Kidney epithelial cell (primary cell): ENCODE data around the gene LAMC1. TPM values are rescaled to one million over a fixed set of nuclear protein-coding genes. Genes with fewer than 3 reads are reported as not detected.

Source experiments
- DNase-seq: peaks from one replicate; pipeline ENCODE4 v3.0.0-alpha.2; 2010; ENCODE audit warnings: low read depth
- H3K27me3 ChIP-seq: 2 replicates; pipeline ENCODE4 v1.6.0; 2011; ENCODE audit warnings: low read length; ENCODE audit not compliant: control insufficient read depth, insufficient read depth
- H3K36me3 ChIP-seq: 2 replicates; pipeline ENCODE4 v1.5.1; 2011; ENCODE audit warnings: low read length; ENCODE audit not compliant: control insufficient read depth, insufficient read depth
- H3K4me3 ChIP-seq: 2 replicates; pipeline ENCODE4 v1.5.1; 2011; ENCODE audit warnings: low read depth, mild to moderate bottlenecking, control low read depth, low read length
- total RNA-seq: library from RNA; depleted of rRNA; stranded (reverse); fragments of >200 nt; gene quantifications from 2 replicates; pipeline ENCODE4 v1.2.3, GENCODE V29; 2015
- TF ChIP-seq, protein P1 (sequence below): IDR thresholded peaks from 2 replicates; pipeline ENCODE4 v1.5.1; 2011; ENCODE audit warnings: mild to moderate bottlenecking, moderate library complexity, low read length, control low read depth, inconsistent platforms; ENCODE audit not compliant: insufficient read depth, poor library complexity, severe bottlenecking

LAMC1 gene
- total RNA-seq, 1 donor from 2014 or later: 172 TPM

DNA sequence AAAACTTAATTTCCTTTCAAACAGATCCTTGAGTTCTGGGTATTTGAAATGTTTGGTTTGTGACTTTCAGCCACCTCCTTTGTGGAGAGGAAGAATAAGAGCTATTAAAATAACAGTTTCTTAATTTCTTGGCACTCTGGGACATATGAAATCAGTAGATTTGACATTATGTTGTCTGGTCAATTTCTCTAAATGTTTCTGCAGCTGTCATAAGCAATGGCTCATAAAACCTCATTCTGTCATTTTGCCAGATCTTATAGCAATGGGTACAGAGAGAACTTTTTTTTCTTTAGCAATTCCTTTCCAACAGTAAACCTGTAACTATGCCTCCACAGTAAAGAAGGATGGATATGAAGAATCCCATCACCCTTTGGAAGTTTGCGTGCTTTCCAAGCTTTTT, 52.6 kb downstream of the LAMC1 start:
- Histone ChIP-seq H3K4me3 (no peak overlapping the region), H3K27me3 (no peaks in the 10 kb centered on the region), H3K36me3 (no peaks in the 10 kb centered on the region)
- TF ChIP-seq, protein P1, sequence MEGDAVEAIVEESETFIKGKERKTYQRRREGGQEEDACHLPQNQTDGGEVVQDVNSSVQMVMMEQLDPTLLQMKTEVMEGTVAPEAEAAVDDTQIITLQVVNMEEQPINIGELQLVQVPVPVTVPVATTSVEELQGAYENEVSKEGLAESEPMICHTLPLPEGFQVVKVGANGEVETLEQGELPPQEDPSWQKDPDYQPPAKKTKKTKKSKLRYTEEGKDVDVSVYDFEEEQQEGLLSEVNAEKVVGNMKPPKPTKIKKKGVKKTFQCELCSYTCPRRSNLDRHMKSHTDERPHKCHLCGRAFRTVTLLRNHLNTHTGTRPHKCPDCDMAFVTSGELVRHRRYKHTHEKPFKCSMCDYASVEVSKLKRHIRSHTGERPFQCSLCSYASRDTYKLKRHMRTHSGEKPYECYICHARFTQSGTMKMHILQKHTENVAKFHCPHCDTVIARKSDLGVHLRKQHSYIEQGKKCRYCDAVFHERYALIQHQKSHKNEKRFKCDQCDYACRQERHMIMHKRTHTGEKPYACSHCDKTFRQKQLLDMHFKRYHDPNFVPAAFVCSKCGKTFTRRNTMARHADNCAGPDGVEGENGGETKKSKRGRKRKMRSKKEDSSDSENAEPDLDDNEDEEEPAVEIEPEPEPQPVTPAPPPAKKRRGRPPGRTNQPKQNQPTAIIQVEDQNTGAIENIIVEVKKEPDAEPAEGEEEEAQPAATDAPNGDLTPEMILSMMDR: no peak
- DNase-seq: no peak

DNA sequence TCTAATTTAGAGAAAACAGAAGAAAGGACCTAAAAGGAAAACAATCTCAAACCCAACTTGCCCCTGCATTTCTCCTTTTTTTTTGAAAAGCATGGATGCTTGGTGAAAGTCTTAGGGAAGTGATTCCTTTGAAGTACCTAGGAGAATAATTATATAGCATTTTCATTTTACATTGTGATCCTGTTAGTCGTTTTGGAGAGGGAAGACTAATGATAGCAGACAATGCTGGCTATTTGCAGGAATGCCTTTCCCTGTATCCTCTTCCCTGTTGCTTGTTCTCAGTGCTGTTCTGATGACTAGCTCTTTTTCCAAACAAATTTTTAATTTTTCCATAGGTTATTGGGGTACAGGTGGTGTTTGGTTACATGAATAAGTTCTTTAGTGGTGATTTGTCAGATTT, 53.9 kb downstream of the LAMC1 start:
- TF ChIP-seq, protein P1: no peak
- H3K36me3 ChIP-seq: no peaks in the 10 kb centered on the region
- H3K27me3 ChIP-seq: no peaks in the 10 kb centered on the region
- no peak for DNase-seq
- H3K4me3 ChIP-seq: no peak overlapping the region

DNA sequence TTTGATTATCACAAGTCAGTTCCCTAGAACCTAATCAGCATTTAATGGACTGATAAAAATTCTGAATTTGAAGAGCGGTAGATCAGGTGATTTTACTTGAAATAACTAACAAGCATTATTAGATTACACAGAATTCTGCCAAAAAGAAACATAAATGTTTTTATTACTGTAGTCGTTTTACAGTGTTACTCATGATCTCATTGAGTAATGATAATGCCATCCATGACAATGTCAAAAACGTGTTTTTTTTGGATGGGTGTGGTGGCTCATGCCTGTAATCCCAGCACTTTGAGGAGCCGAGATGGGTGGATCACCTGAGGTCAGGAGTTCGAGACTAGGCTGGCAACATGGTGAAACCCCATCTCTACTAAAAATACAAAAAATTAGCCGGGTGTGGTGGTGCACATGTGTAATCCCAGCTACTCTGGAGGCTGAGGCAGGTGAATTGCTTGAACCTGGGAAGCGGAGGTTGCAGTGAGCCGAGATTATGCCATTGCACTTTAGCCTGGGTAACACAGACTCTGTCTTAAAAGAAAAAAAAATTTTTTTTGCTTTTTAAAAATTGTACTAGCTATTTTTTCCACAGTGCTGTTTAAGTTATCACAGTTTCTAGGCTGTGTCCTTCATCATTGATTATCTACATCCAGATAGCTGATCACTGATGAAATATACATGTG, 56.6 kb downstream of the LAMC1 start:
- Histone ChIP-seq H3K36me3 (no peaks in the 10 kb centered on the region), H3K4me3 (no peak overlapping the region), H3K27me3 (no peaks in the 10 kb centered on the region)
- TF ChIP-seq, protein P1: no peak
- DNase-seq: no peak

DNA sequence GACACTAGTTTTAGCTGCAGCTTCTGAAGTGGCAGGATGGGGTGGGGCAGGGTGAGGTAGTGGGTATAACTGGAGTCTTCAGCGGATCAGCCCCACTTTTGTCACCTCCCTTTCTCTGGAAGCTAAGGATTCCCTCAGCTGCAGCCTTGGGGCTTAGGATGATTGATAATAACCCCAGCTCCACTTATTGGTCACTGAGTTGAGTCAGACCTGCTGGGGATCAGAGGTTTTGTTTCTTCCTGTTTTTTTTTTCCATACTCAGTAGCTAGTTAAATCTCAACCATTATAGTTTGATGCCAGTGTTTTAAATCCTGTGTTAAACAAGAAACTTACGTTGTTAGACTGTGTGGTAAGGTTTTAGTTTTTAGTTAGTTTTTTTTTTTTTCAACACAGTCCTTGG, 57.2 kb downstream of the LAMC1 start:
- Histone ChIP-seq H3K36me3 (no peaks in the 10 kb centered on the region), H3K4me3 (no peak overlapping the region), H3K27me3 (no peaks in the 10 kb centered on the region)
- no peak for DNase-seq
- TF ChIP-seq, protein P1: no peak

DNA sequence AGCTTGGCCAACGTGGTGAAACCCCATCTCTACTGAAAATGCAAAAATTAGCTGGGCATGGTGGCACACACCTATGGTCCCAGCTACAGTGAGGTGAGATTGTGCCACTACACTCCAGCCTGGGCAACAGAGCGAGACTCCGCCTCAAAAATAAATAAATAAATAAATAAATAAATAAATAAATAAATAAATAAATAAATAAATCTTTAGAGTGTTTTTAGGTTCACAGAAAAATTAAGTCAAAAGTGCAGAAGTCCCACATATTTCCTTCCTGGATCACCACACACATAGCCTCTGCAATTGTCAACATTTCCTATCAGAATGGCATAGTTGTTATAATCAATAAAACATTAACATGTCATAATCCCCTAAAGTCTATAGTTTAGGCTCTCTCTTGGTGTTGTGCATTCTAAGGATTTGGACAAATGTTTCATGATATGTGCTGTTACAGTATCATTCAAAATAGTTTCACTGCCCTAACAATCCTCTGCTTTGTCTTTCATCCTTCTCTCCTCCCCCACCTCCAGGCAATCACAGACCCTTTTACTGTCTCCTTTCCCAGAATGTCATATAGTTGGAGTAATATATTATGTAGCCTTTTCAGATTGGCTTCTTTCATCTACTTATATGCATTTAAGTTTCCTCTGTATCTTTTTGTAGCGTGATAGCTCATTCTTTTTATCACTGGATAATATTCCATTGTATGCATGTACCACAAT, 58.3 kb downstream of the LAMC1 start:
- Histone ChIP-seq H3K36me3 (no peaks in the 10 kb centered on the region), H3K4me3 (no peak overlapping the region), H3K27me3 (no peaks in the 10 kb centered on the region)
- TF ChIP-seq, protein P1: no peak
- DNase-seq: no peak

DNA sequence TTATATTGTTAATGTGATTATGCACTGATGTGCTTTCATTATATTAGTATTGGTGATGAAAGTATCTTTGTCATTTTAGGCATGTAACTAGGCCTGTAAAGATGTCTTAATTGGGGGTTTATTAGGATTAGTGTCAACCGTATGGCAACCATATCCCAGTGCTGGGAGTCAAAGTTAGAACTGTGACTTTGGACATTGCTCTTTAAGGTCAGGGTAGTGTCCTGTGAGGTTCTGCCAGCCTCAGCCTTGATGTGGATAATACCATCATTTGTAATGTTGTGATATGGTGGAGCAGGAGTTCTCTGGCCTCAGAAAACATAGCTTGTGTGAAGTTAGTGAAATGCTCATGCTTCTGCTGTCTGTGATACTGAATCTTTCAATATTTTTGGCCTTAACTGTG, 59.4 kb downstream of the LAMC1 start:
- H3K4me3 ChIP-seq: no peak overlapping the region
- H3K36me3 ChIP-seq: no peaks in the 10 kb centered on the region
- TF ChIP-seq, protein P1: no peak
- H3K27me3 ChIP-seq: no peaks in the 10 kb centered on the region
- no peak for DNase-seq
